GM12801 (cell line): ENCODE results near the gene PDE4C.

Source experiments
- TF ChIP-seq, protein P1 (sequence below): IDR thresholded peaks from one replicate; pipeline ENCODE4 v1.5.1; 2011; ENCODE audit warnings: control low read depth; ENCODE audit not compliant: insufficient read length; ENCODE audit errors: extremely low read depth

The PDE4C gene

DNA sequence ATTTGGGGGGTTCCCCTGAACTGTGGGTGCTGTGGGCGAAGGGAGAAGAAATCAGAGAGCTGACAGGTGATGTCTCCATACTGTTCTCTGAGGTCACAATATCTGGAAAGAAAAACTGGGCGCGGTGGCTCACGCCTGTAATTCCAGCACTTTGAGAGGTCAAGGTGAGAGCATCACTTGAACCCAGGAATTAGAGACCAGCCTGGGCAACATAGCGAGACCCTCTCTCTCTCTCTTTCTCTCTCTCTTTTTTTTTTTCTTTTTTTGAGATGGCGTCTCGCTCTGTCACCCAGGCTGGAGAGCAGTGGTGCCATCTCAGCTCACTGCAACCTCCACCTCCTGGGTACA, 26.1 kb upstream of the PDE4C start:
- TF ChIP-seq, protein P1, sequence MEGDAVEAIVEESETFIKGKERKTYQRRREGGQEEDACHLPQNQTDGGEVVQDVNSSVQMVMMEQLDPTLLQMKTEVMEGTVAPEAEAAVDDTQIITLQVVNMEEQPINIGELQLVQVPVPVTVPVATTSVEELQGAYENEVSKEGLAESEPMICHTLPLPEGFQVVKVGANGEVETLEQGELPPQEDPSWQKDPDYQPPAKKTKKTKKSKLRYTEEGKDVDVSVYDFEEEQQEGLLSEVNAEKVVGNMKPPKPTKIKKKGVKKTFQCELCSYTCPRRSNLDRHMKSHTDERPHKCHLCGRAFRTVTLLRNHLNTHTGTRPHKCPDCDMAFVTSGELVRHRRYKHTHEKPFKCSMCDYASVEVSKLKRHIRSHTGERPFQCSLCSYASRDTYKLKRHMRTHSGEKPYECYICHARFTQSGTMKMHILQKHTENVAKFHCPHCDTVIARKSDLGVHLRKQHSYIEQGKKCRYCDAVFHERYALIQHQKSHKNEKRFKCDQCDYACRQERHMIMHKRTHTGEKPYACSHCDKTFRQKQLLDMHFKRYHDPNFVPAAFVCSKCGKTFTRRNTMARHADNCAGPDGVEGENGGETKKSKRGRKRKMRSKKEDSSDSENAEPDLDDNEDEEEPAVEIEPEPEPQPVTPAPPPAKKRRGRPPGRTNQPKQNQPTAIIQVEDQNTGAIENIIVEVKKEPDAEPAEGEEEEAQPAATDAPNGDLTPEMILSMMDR, result no peak

DNA sequence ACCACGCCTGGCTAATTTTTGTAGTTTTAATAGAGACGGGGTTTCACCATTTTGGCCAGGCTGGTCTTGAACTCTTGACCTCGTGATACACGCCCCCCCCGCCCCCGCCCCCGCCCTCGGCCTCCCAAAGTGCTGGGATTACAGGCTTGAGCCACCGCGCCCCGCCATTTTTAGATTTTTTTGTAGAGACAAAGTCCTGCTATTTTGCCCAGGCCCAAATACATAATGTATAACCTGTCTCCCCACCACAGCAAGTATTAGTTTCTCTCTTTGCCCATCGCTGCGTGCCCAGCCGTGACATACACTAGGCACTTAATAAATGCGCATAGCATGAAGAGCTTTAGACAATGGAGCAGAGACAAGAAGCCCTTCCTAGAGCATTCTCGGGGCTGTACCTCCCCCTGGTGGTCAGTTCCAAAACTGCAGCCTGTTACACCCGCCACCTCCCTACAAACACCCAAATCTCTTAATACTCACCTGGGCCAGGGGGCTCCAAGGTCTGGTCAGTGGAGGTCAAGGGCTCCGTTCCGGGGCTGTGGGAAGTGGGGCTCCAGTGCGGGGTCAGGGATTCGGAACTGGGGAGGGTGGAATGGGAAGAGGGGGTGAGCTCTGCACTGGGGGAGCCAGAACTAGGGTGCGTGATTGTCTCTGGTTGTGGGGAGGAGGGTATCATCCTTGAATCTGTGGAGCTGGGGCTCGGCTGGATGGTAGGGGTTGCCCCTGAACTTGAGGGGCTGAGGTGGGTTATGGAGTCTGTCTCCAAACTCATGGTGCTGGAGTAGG, 25.5 kb upstream of the PDE4C start:
- TF ChIP-seq, protein P1, result peak; percentile 63

DNA sequence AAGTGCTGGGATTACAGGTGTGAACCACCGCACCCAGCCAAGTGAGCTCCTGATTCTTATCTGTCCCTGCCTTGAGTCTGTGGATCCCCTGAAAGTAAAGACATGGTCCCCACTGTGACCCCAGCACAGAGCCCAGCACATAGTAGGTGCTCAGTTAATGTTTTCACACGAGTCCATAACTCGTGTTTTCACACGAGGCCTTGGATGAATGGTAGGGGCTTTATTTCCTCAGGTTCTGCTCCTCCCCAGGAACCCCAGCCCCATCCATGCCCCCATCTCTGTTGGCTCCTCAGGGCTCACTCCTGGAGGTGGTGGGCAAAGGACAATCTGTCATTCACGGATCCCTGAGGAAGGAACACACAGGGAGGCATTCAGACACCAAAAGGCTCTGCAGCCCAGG, 23.6 kb upstream of the PDE4C start:
- TF ChIP-seq, protein P1, result no peak

DNA sequence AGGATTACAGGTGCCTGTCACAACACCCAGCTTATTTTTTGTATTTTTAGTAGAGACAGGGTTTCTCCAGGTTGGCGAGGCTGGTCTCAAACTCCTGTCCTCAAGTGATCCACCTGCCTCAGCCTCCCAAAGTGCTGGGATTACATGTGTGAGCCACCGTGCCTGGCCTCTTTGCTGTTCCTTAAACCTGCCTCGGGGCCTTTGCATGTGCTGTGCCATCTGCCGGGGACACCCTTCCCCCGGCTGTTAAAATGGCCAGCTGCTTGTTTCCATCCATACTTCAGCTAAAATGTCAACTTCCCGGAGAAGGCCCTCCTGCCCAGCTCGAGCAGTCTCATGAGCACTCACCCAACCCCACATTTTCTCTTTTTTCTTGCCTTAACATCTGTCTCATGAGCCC, 19.1 kb upstream of the PDE4C start:
- TF ChIP-seq, protein P1, result no peak

DNA sequence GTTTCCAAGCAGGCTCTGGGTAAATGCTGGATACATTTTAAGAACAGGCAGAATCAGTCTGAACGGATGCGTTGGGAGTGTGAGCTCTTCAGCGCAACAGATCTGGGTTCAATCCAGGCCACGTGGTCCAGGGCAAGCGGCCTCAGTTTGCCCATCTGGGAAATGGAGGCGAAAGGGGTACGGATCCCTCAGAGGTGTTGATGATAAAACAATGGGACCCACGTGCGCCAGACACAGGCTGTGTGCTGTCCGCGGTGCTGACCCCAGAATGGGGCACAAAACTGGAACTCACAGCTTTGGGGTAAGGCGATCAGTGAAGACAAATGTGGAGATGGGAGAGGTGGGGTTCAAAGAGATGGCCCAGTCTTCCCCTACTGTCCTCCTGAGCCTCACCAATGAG, 13.1 kb upstream of the PDE4C start:
- TF ChIP-seq, protein P1, result no peak

DNA sequence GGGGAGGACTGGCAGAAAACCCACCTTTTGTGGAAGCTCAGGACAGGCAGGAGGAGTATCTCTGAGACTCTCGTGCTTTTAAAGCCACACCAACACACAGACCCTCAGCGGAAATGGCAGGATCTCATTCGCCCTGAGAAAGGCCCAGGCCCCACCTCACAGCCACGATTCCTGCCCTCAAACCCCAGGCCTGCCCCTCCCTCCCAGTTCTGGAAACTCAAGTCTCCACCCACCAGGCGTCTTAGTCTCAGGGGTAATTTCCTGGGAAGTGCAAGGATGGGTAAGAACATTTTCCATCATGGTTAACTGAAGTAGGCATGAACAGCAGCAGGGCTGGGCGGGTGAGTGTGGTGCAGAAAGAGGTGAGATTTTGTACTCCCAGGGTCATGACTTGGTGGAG, 8.0 kb upstream of the PDE4C start:
- TF ChIP-seq, protein P1, result no peak

DNA sequence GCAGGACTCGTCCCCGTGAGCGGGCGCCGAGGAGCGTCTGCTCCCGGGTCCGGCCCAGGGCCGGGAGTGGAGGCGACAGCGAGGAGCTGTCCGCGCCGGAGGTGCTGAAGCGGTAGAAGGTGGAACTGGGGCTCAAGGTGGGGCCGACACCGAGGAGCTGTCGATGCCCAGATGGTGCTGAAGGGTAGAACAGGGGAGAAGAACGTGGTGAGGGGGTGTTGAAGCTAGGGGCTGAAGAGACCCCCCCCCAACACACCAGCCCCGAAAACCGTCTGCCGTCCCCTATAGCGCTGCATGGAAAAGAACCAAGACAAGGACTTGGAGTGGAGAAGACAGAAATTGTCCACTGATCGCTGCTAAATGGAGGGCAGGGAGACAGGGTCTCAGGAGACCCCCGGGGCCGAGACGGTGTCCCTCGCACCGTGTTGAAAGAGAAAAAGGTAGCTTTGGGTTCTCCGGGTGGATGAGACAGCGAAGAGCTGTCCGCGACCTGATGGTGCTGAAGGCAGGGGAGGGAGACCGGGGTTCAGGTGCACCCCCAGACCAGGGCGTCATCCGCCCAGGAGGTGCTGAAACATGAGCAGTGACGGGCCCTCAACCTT, 7.1 kb upstream of the PDE4C start:
- TF ChIP-seq, protein P1, result no peak
